Panc1 (cell line): Measurements from ENCODE around the gene PDXK.

Source experiments
- CTCF ChIP-seq: fragments of 450-650 bp; IDR thresholded peaks from 2 replicates; pipeline ENCODE4 v1.5.1; 2017; ENCODE audit warnings: mild to moderate bottlenecking
- POLR2AphosphoS5 ChIP-seq: IDR thresholded peaks from 2 replicates; pipeline ENCODE4 v1.6.1; 2012; ENCODE audit warnings: mild to moderate bottlenecking, low read depth, low read length, moderate library complexity
- REST ChIP-seq, 2 experiments: IDR thresholded peaks; 2 replicates each; pipeline ENCODE4 v1.6.1; 2011 to 2012; ENCODE audit warnings: low read depth in 2 of 2, control low read depth in 1 of 2, low read length in 1 of 2, mild to moderate bottlenecking in 1 of 2, moderate library complexity in 1 of 2; ENCODE audit not compliant: insufficient read depth in 1 of 2
- SIN3A ChIP-seq: IDR thresholded peaks from 2 replicates; pipeline ENCODE4 v1.6.1; 2012; ENCODE audit warnings: low read depth, mild to moderate bottlenecking, low read length, moderate library complexity, borderline replicate concordance; ENCODE audit not compliant: insufficient read depth

GRCh38 chr21:43763901-43764523 lies 45.1 kb downstream of the PDXK start:
- TF ChIP-seq CTCF (no peak), POLR2AphosphoS5 (no peak; the same call in none of the 2 replicates), SIN3A (no peak), REST (IDR thresholded peaks at IDR 0.05; ENCODE audit: insufficient read depth in 1 of 2, low read depth in 2 of 2, low read length in 1 of 2) (no peak)
